ENCODE results near the gene PRKAR1B.

GRCh38 chr7:767941-768731 is 41.1 kb upstream of the PRKAR1B start:
- peak; percentile 100 for TF ChIP-seq MAX (IDR thresholded peaks at IDR 0.05; ENCODE audit: low read depth)
- TF ChIP-seq USF2 (IDR thresholded peaks at IDR 0.05; ENCODE audit: borderline replicate concordance, low read depth, low read length), result peak; percentile 98
- TF ChIP-seq CTCF (IDR thresholded peaks at IDR 0.05), result peak; percentile 17; the same call in 1 of the 2 replicates
- TF ChIP-seq SIN3A (IDR thresholded peaks at IDR 0.05; ENCODE audit: borderline replicate concordance, low read depth, low read length), result peak; percentile 93
- TF ChIP-seq EP300 (IDR thresholded peaks at IDR 0.05; ENCODE audit: borderline replicate concordance in 1 of 2, low read depth in 1 of 2, low read length in 1 of 2), result no peak; a peak in 1 of 4 replicates
- peak; percentile 89; the same call in 1 of the 2 replicates for TF ChIP-seq ZBTB33 (IDR thresholded peaks at IDR 0.05; ENCODE audit: borderline replicate concordance, low read depth)
- no peak for TF ChIP-seq EZH2phosphoT487 (IDR thresholded peaks at IDR 0.05; ENCODE audit: borderline replicate concordance, low read depth)
- TF ChIP-seq POLR2AphosphoS5 (IDR thresholded peaks at IDR 0.05; ENCODE audit: low read depth, low read length), result peak; percentile 82
- peak; percentile 88 for TF ChIP-seq GABPA (IDR thresholded peaks at IDR 0.05; ENCODE audit: low read depth)
- no peak for TF ChIP-seq FOXM1 (IDR thresholded peaks at IDR 0.05; ENCODE audit: low read depth)
- no peak for TF ChIP-seq RCOR1 (IDR thresholded peaks at IDR 0.05; ENCODE audit: low read length)
